IPS-20b (cell line): ENCODE data around the gene TTC39A.

Source experiments
- H3K27ac ChIP-seq: one replicate; pipeline ENCODE4 v1.5.1; 2013; ENCODE audit warnings: low read length
- H3K27me3 ChIP-seq: 2 replicates; pipeline ENCODE4 v1.6.1; 2013; ENCODE audit warnings: mild to moderate bottlenecking, low read length, inconsistent platforms; ENCODE audit not compliant: insufficient read depth
- H3K36me3 ChIP-seq: 2 replicates; pipeline ENCODE4 v1.6.1; 2013; ENCODE audit warnings: low read depth, mild to moderate bottlenecking, inconsistent platforms, low read length, moderate library complexity; ENCODE audit not compliant: insufficient read depth
- H3K4me1 ChIP-seq: 2 replicates; pipeline ENCODE4 v1.6.1; 2013; ENCODE audit warnings: mild to moderate bottlenecking, control low read depth, inconsistent platforms, low read length, moderate library complexity; ENCODE audit not compliant: insufficient read depth
- H3K4me3 ChIP-seq: 2 replicates; pipeline ENCODE4 v1.5.1; 2013; ENCODE audit warnings: mild to moderate bottlenecking, low read length, inconsistent platforms
- H3K9ac ChIP-seq: 2 replicates; pipeline ENCODE4 v1.6.1; 2013; ENCODE audit warnings: low read depth, mild to moderate bottlenecking, inconsistent platforms, low read length, moderate library complexity
- H3K9me3 ChIP-seq: 2 replicates; pipeline ENCODE4 v1.6.1; 2013; ENCODE audit warnings: mild to moderate bottlenecking, low read depth, low read length, inconsistent platforms; ENCODE audit not compliant: insufficient read depth

Gene TTC39A

GRCh38 chr1:51323778-51324177, 6.6 kb downstream of the TTC39A start:
- peaks cover 2% of the 10 kb centered on the region; the same call in 1 of the 2 replicates for H3K4me1 ChIP-seq
- no peak overlapping the region for H3K9ac ChIP-seq
- no peak overlapping the region for H3K27ac ChIP-seq
- H3K9me3 ChIP-seq = no peaks in the 10 kb centered on the region
- no peaks in the 10 kb centered on the region for H3K36me3 ChIP-seq
- no peak overlapping the region for H3K4me3 ChIP-seq
- peaks cover under 1% of the 10 kb centered on the region; the same call in 1 of the 2 replicates for H3K27me3 ChIP-seq

DNA sequence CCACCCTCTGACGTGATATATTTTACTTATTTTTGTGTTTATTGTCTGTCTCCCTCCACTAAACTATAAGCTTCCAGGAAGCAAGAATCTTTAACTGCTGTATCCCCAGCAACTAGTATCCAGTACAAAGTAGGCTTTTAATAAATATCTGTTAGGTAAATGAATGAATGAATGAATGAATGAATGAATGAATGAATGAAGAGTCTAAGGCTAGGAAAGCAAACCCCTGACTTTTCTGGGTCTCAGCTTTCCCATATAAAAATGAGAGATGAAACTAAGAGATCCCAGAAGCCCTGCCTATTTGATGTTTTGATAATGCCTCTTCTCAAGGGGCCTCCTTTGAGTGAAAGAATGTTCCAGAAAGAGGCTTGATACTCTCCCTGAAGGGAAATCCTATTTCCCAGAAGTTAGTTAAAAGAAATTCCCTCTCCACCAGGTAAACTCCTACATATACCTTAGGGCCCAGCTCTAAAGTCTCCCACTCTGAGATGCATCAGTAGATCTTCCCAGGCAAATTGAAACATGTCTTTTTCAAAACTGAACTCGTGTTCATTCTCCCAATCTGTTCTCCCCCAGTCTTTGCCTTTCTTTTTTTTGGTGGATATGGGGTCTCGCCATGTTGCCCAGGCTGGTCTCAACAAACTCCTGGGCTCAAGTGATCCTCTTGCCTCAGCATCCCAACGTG, 7.8 kb downstream of the TTC39A start:
- H3K4me1 ChIP-seq = peaks cover 2% of the 10 kb centered on the region; the same call in 1 of the 2 replicates
- H3K9me3 ChIP-seq = no peaks in the 10 kb centered on the region
- H3K4me3 ChIP-seq = no peak overlapping the region
- no peaks in the 10 kb centered on the region for H3K36me3 ChIP-seq
- no peaks in the 10 kb centered on the region for H3K27me3 ChIP-seq
- H3K27ac ChIP-seq = no peak overlapping the region
- H3K9ac ChIP-seq = no peak overlapping the region

DNA sequence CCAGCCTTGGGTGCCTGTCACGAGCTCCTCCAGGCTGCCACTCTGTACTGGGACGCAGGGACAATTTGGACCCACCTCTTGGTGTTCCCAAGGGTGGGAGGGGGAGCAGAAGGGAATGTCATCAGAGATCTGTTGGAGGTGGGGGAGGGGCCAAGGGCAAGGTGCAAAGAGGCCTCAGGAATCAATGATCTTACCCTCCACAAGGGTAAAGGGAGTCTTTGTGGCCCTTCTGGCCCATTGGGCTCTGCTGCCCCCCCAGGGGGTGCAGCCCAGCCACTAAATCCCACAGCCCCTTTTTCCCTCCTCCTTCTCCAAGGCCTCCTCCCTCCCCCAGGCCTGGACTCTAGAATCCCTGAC, 8.5 kb downstream of the TTC39A start:
- Histone ChIP-seq H3K9me3 (no peaks in the 10 kb centered on the region), H3K9ac (no peak overlapping the region), H3K4me3 (no peak overlapping the region), H3K4me1 (no peaks in the 10 kb centered on the region), H3K36me3 (no peaks in the 10 kb centered on the region), H3K27me3 (no peaks in the 10 kb centered on the region), H3K27ac (no peak overlapping the region)

- Histone ChIP-seq H3K27me3 (no peaks in the 10 kb centered on the region), H3K9ac (no peak overlapping the region), H3K27ac (no peak overlapping the region), H3K4me1 (no peaks in the 10 kb centered on the region), H3K4me3 (no peak overlapping the region), H3K36me3 (no peaks in the 10 kb centered on the region), H3K9me3 (no peaks in the 10 kb centered on the region)
Measured at GRCh38 chr1:51320967-51321923, 9.1 kb downstream of the TTC39A start.

GRCh38 chr1:51317798-51318197, 12.6 kb downstream of the TTC39A start:
- no peak overlapping the region for H3K4me3 ChIP-seq
- no peaks in the 10 kb centered on the region; the same call in 1 of the 2 replicates for H3K4me1 ChIP-seq
- no peaks in the 10 kb centered on the region for H3K9me3 ChIP-seq
- no peak overlapping the region for H3K27ac ChIP-seq
- no peak overlapping the region for H3K9ac ChIP-seq
- H3K27me3 ChIP-seq = no peaks in the 10 kb centered on the region
- H3K36me3 ChIP-seq = no peaks in the 10 kb centered on the region

GRCh38 chr1:51316846-51317120, 13.6 kb downstream of the TTC39A start:
- Histone ChIP-seq H3K36me3 (no peaks in the 10 kb centered on the region), H3K9ac (no peak overlapping the region), H3K4me3 (no peak overlapping the region), H3K27ac (no peak overlapping the region), H3K27me3 (no peaks in the 10 kb centered on the region), H3K9me3 (no peaks in the 10 kb centered on the region), H3K4me1 (no peaks in the 10 kb centered on the region; the same call in 1 of the 2 replicates)

DNA sequence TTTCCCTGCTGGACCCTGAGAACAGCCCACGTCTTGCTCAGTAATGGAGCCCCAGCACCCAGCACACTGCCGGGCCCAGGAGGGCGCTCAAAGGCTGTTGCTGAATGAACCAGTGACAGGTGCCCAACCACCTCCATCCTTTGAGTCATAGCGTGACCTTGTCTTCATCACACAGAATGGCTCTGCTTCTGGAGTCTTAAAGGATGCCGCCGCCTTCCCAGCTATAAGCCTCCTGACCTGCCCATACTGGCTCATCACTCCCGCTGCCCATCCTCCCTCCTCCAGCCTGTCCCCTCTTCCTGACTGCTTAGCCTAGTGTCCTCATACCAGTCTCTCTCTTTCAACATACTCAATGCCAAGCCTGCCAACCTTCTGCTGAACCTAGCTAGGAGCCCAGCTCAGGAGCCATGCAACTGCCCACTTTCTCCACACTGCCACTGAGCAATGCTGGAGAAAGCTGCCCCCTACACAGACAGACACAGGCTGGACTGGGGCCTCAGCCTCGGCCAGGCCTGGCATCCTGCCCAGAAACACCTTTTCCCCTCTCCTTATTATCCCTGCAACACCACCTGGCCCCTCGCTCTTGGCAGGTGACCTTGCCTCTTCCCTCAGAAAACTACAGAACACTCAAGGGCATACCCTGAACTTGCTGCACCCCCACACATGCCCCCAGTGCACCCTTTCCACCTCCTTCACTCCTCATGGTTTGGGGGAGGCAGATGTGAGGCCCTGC, 14.1 kb downstream of the TTC39A start:
- H3K4me1 ChIP-seq = no peaks in the 10 kb centered on the region; the same call in 1 of the 2 replicates
- H3K36me3 ChIP-seq = no peaks in the 10 kb centered on the region
- H3K27ac ChIP-seq = no peak overlapping the region
- no peak overlapping the region for H3K9ac ChIP-seq
- no peaks in the 10 kb centered on the region for H3K27me3 ChIP-seq
- no peak overlapping the region for H3K4me3 ChIP-seq
- H3K9me3 ChIP-seq = no peaks in the 10 kb centered on the region

DNA sequence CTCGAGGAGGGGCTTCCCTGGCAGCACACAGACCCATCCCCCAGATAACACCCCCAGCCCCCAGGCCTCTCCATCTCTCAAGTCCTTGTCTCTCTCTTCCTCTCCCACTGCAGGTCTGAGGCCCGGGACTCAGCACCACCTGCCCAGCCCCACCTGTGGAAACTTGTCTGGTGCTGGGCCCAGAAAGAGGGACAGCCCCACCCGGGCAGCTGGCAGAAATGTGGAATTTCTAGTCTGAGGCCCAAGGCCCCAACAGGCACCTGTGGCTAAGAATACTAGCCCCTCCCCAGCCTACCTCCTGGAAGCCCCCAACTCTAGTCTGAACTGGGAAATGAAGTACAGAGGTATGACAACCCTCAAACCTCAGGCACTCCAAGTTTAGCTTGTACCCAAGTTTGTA, 15.4 kb downstream of the TTC39A start:
- H3K27ac ChIP-seq = no peak overlapping the region
- H3K36me3 ChIP-seq = no peaks in the 10 kb centered on the region
- no peaks in the 10 kb centered on the region for H3K9me3 ChIP-seq
- H3K27me3 ChIP-seq = no peaks in the 10 kb centered on the region
- no peaks in the 10 kb centered on the region; the same call in 1 of the 2 replicates for H3K4me1 ChIP-seq
- no peak overlapping the region for H3K4me3 ChIP-seq
- H3K9ac ChIP-seq = no peak overlapping the region

GRCh38 chr1:51313961-51314777, 16.2 kb downstream of the TTC39A start:
- Histone ChIP-seq H3K4me1 (no peaks in the 10 kb centered on the region; the same call in 1 of the 2 replicates), H3K9ac (no peak overlapping the region), H3K27ac (no peak overlapping the region), H3K9me3 (no peaks in the 10 kb centered on the region), H3K36me3 (no peaks in the 10 kb centered on the region), H3K4me3 (no peak overlapping the region), H3K27me3 (no peaks in the 10 kb centered on the region)

- H3K4me3 ChIP-seq = no peak overlapping the region
- no peak overlapping the region for H3K27ac ChIP-seq
- no peaks in the 10 kb centered on the region for H3K36me3 ChIP-seq
- no peaks in the 10 kb centered on the region for H3K9me3 ChIP-seq
- H3K27me3 ChIP-seq = no peaks in the 10 kb centered on the region
- H3K9ac ChIP-seq = no peak overlapping the region
- no peaks in the 10 kb centered on the region; the same call in 1 of the 2 replicates for H3K4me1 ChIP-seq
Measured at GRCh38 chr1:51313268-51313852, 17.0 kb downstream of the TTC39A start.

DNA sequence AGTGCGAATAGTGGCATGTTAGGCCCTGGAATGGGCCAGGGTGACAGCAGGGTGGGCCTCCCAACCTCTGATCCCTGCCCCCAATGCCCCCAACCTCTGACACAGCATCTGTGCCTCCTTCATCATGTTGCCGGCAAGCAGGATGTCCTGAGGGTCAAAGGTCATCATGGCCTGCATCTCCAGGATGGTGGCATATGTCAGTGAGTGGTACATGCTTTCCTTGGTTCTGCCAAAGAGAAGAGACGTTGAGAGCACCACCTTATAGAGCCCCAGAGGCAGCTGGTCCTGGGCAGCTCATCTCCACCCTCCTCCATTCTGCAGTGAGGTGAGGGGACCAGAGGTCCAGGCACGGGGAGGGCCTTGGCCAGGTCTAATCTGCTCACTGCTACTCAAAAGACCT, 17.6 kb downstream of the TTC39A start:
- Histone ChIP-seq H3K36me3 (no peaks in the 10 kb centered on the region), H3K9me3 (no peaks in the 10 kb centered on the region), H3K9ac (no peak overlapping the region), H3K4me3 (no peak overlapping the region), H3K27me3 (no peaks in the 10 kb centered on the region), H3K27ac (no peak overlapping the region), H3K4me1 (no peaks in the 10 kb centered on the region; the same call in 1 of the 2 replicates)
